Measurements from ENCODE around the gene SPATA13. TPM values are rescaled to one million over a fixed set of nuclear protein-coding genes. Genes with fewer than 3 reads are reported as not detected.

Gene SPATA13
- total and polyA plus RNA-seq, 2 donors (not counting 1 experiment from before 2014, with no cell fraction given), result 5.7 to 8.3 TPM

- Mint-ChIP-seq H3K27ac (no peak overlapping the region), H3K9me3 (ENCODE audit: insufficient read depth) (peaks cover 2% of the 10 kb centered on the region), H3K4me3 (no peak overlapping the region), H3K27me3 (no peaks in the 10 kb centered on the region), H3K4me1 (peaks cover 6% of the 10 kb centered on the region)
- Histone ChIP-seq H3K79me2 (ENCODE audit: control insufficient read depth, insufficient read depth, low read length) (no peaks in the 10 kb centered on the region), H3K4me2 (replicated peaks; ENCODE audit: low read depth, low read length, poor library complexity, severe bottlenecking) (no peak overlapping the region), H4K20me1 (ENCODE audit: control insufficient read depth, insufficient read depth, low read length, poor library complexity, severe bottlenecking) (no peaks in the 10 kb centered on the region), H3K27ac (ENCODE audit: low read length in 2 of 2) (peak overlapping the region in 1 of 2 donors; percentile 41), H3K9me3 (ENCODE audit: control extremely low read depth in 1 of 3, control insufficient read depth in 2 of 3, insufficient read depth in 1 of 3, low read length in 2 of 3) (peaks cover 0 to 11% (median 7%) of the 10 kb centered on the region in 3 donors), H3K9ac (ENCODE audit: low read length) (no peak overlapping the region), H3K4me1 (ENCODE audit: control insufficient read depth in 2 of 2, insufficient read depth in 2 of 2, low read length in 2 of 2) (no peaks in the 10 kb centered on the region), H2AFZ (ENCODE audit: insufficient read depth, low read depth, low read length, poor library complexity, severe bottlenecking) (peak overlapping the region; percentile 4), H3K36me3 (replicated peaks in 1 of 2; ENCODE audit: control extremely low read depth in 1 of 2, control insufficient read depth in 1 of 2, extremely low read depth in 1 of 2, insufficient read depth in 2 of 2, low read length in 1 of 2) (no peaks in the 10 kb centered on the region), H3K4me3 (ENCODE audit: control extremely low read depth in 1 of 5, extremely low read depth in 1 of 5, insufficient read depth in 1 of 5, low read depth in 2 of 5, low read length in 4 of 5) (no peak overlapping the region), H3K27me3 (replicated peaks in 1 of 4; ENCODE audit: control extremely low read depth in 1 of 4, control insufficient read depth in 3 of 4, insufficient read depth in 4 of 4, low read length in 3 of 4) (no peaks in the 10 kb centered on the region)
- POLR2A ChIA-PET, result no interaction called here
- CTCF ChIA-PET, result interaction anchor here (1.3 kb wide), 1 partner anchor 21 kb away, joined by 4 read pairs; no protein-coding TSS in a partner anchor
- 83% methylated on average over 1 of the region's 4 CpGs for WGBS (ENCODE audit: insufficient coverage)
- intact Hi-C loops (cut with micrococcal nuclease), result no loop called here
- ATAC-seq (ENCODE audit: low read depth), result no peak
- TF ChIP-seq, protein P1, sequence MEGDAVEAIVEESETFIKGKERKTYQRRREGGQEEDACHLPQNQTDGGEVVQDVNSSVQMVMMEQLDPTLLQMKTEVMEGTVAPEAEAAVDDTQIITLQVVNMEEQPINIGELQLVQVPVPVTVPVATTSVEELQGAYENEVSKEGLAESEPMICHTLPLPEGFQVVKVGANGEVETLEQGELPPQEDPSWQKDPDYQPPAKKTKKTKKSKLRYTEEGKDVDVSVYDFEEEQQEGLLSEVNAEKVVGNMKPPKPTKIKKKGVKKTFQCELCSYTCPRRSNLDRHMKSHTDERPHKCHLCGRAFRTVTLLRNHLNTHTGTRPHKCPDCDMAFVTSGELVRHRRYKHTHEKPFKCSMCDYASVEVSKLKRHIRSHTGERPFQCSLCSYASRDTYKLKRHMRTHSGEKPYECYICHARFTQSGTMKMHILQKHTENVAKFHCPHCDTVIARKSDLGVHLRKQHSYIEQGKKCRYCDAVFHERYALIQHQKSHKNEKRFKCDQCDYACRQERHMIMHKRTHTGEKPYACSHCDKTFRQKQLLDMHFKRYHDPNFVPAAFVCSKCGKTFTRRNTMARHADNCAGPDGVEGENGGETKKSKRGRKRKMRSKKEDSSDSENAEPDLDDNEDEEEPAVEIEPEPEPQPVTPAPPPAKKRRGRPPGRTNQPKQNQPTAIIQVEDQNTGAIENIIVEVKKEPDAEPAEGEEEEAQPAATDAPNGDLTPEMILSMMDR (IDR thresholded peaks at IDR 0.05), result no peak
- no peak for TF ChIP-seq EZH2 (IDR thresholded peaks at IDR 0.05; ENCODE audit: borderline replicate concordance, insufficient read depth, low read depth, low read length, poor library complexity, severe bottlenecking)
- DNase-seq, result no peak
These were observed 21.6 kb downstream of the SPATA13 start for GRCh38 chr13:24181991-24182702.

GRCh38 chr13:24182703-24183081, 22.2 kb downstream of the SPATA13 start:
- Histone ChIP-seq H4K20me1 (ENCODE audit: control insufficient read depth, insufficient read depth, low read length, poor library complexity, severe bottlenecking) (no peaks in the 10 kb centered on the region), H2AFZ (ENCODE audit: insufficient read depth, low read depth, low read length, poor library complexity, severe bottlenecking) (no peak overlapping the region), H3K79me2 (ENCODE audit: control insufficient read depth, insufficient read depth, low read length) (no peaks in the 10 kb centered on the region), H3K9me3 (ENCODE audit: control extremely low read depth in 1 of 3, control insufficient read depth in 2 of 3, insufficient read depth in 1 of 3, low read length in 2 of 3) (peaks cover 0 to 11% (median 7%) of the 10 kb centered on the region in 3 donors), H3K36me3 (replicated peaks in 1 of 2; ENCODE audit: control extremely low read depth in 1 of 2, control insufficient read depth in 1 of 2, extremely low read depth in 1 of 2, insufficient read depth in 2 of 2, low read length in 1 of 2) (no peaks in the 10 kb centered on the region), H3K4me2 (replicated peaks; ENCODE audit: low read depth, low read length, poor library complexity, severe bottlenecking) (no peak overlapping the region), H3K27ac (ENCODE audit: low read length in 2 of 2) (no peak overlapping the region), H3K4me3 (ENCODE audit: control extremely low read depth in 1 of 5, extremely low read depth in 1 of 5, insufficient read depth in 1 of 5, low read depth in 2 of 5, low read length in 4 of 5) (no peak overlapping the region), H3K4me1 (ENCODE audit: control insufficient read depth in 2 of 2, insufficient read depth in 2 of 2, low read length in 2 of 2) (no peaks in the 10 kb centered on the region), H3K27me3 (replicated peaks in 1 of 4; ENCODE audit: control extremely low read depth in 1 of 4, control insufficient read depth in 3 of 4, insufficient read depth in 4 of 4, low read length in 3 of 4) (no peaks in the 10 kb centered on the region), H3K9ac (ENCODE audit: low read length) (no peak overlapping the region)
- ChIA-PET POLR2A (no interaction called here), CTCF (interaction anchor here (1.3 kb wide), 1 partner anchor 21 kb away, joined by 4 read pairs; no protein-coding TSS in a partner anchor)
- H3K27ac Mint-ChIP-seq, result no peak overlapping the region
- TF ChIP-seq, protein P1 (IDR thresholded peaks at IDR 0.05), result no peak
- no peak for TF ChIP-seq EZH2 (IDR thresholded peaks at IDR 0.05; ENCODE audit: borderline replicate concordance, insufficient read depth, low read depth, low read length, poor library complexity, severe bottlenecking)
- no peaks in the 10 kb centered on the region for H3K27me3 Mint-ChIP-seq
- H3K9me3 Mint-ChIP-seq (ENCODE audit: insufficient read depth), result peaks cover 2% of the 10 kb centered on the region
- WGBS (ENCODE audit: insufficient coverage), result no CpG with 5 or more reads among the region's 3 CpGs
- ATAC-seq (ENCODE audit: low read depth) (no peak), DNase-seq (no peak)
- peaks cover 6% of the 10 kb centered on the region for H3K4me1 Mint-ChIP-seq
- intact Hi-C loops (cut with micrococcal nuclease), result no loop called here
- no peak overlapping the region for H3K4me3 Mint-ChIP-seq

Data from B cell (primary cell).